Measurements from ENCODE around the gene IGFBP1.

The IGFBP1 gene

GRCh38 chr7:45881280-45881758 is 7.0 kb upstream of the IGFBP1 start:
- no peak for DNase-seq (ENCODE audit: low read depth in 2 of 2)

GRCh38 chr7:45881759-45882464 is 6.4 kb upstream of the IGFBP1 start:
- no peak for DNase-seq (ENCODE audit: low read depth in 2 of 2)

- DNase-seq (ENCODE audit: low read depth in 2 of 2): no peak
Observed at GRCh38 chr7:45882465-45882810, 5.8 kb upstream of the IGFBP1 start.

GRCh38 chr7:45884136-45884535 is 4.2 kb upstream of the IGFBP1 start:
- no peak for DNase-seq (ENCODE audit: low read depth in 2 of 2)

- no peak for DNase-seq (ENCODE audit: low read depth in 2 of 2)
Observed at GRCh38 chr7:45885264-45885882, 2.9 kb upstream of the IGFBP1 start.

GRCh38 chr7:45886931-45887667 is 1.2 kb upstream of the IGFBP1 start:
- DNase-seq (ENCODE audit: low read depth in 2 of 2): no peak

GRCh38 chr7:45888993-45889366 is 692 bp downstream of the IGFBP1 start:
- DNase-seq (ENCODE audit: low read depth in 2 of 2): no peak

- no peak for DNase-seq (ENCODE audit: low read depth in 2 of 2)
Observed at GRCh38 chr7:45889367-45890067, 1.2 kb downstream of the IGFBP1 start.

GRCh38 chr7:45890125-45890901 is 2.0 kb downstream of the IGFBP1 start:
- no peak for DNase-seq (ENCODE audit: low read depth in 2 of 2)

- no peak for DNase-seq (ENCODE audit: low read depth in 2 of 2)
Observed at GRCh38 chr7:45890902-45891461, 2.7 kb downstream of the IGFBP1 start.

GRCh38 chr7:45891462-45892402 is 3.4 kb downstream of the IGFBP1 start:
- no peak for DNase-seq (ENCODE audit: low read depth in 2 of 2)

GRCh38 chr7:45892407-45893035 is 4.2 kb downstream of the IGFBP1 start:
- no peak for DNase-seq (ENCODE audit: low read depth in 2 of 2)

- DNase-seq (ENCODE audit: low read depth in 2 of 2): no peak
Observed at GRCh38 chr7:45893374-45893995, 5.2 kb downstream of the IGFBP1 start.

- DNase-seq (ENCODE audit: low read depth in 2 of 2): no peak
Observed at GRCh38 chr7:45893996-45894664, 5.8 kb downstream of the IGFBP1 start.

GRCh38 chr7:45894665-45895062 is 6.4 kb downstream of the IGFBP1 start:
- DNase-seq (ENCODE audit: low read depth in 2 of 2): no peak

GRCh38 chr7:45897042-45897690 is 8.9 kb downstream of the IGFBP1 start:
- no peak for DNase-seq (ENCODE audit: low read depth in 2 of 2)

GRCh38 chr7:45898222-45898621 is 9.9 kb downstream of the IGFBP1 start:
- DNase-seq (ENCODE audit: low read depth in 2 of 2): no peak

GRCh38 chr7:45901566-45901965 is 13.3 kb downstream of the IGFBP1 start:
- no peak for DNase-seq (ENCODE audit: low read depth in 2 of 2)
